Gastrocnemius medialis (tissue), 4 donors: Measurements from ENCODE around the gene ATP6AP1.

Source experiments
- CTCF ChIP-seq, 5 experiments: fragments of 450-650 bp in 3 of 5; fragments of 200-600 bp in 2 of 5; sonication (generic) in 2 of 5; IDR thresholded peaks in 4 of 5; conservative IDR thresholded peaks in 1 of 5; 1 replicate in 4 of 5; 2 replicates in 1 of 5; pipeline ENCODE4 v1.5.1; 2016 to 2019; ENCODE audit warnings: antibody characterized with exemption in 5 of 5, mild to moderate bottlenecking in 3 of 5, moderate library complexity in 3 of 5
- POLR2A ChIP-seq, 2 donors: fragments of 450-650 bp; IDR thresholded peaks; one replicate each; pipeline ENCODE4 v1.6.1; 2017; ENCODE audit warnings: antibody characterized with exemption in 2 of 2, mild to moderate bottlenecking in 2 of 2, moderate library complexity in 2 of 2

GRCh38 chrX:154399527-154400368 lies 28.7 kb upstream of the ATP6AP1 start:
- TF ChIP-seq CTCF (IDR thresholded peaks at IDR 0.05 in 4 of 5, conservative IDR thresholded peaks at IDR 0.05 in 1 of 5) (no peak), POLR2A (IDR thresholded peaks at IDR 0.05) (no peak)
